H1 (cell line): ENCODE measurements around the gene VTN.

Experiments used
- EP300 ChIP-seq, 2 experiments: IDR thresholded peaks; 1 replicate in 1 of 2; 2 replicates in 1 of 2; pipeline ENCODE4 v1.6.1; 2011 to 2012; ENCODE audit warnings: low read depth in 2 of 2, low read length in 2 of 2, mild to moderate bottlenecking in 2 of 2, borderline replicate concordance in 1 of 2, inconsistent platforms in 1 of 2, moderate library complexity in 1 of 2
- EZH2 ChIP-seq: fragments of 200-600 bp; sonication (generic); IDR thresholded peaks from 2 replicates; pipeline ENCODE4 v1.7.1; 2012; ENCODE audit warnings: low read depth, mild to moderate bottlenecking, moderate library complexity, low read length, inconsistent platforms; ENCODE audit not compliant: severe bottlenecking
- GABPA ChIP-seq: IDR thresholded peaks from 2 replicates; pipeline ENCODE4 v1.6.1; 2011; ENCODE audit warnings: mild to moderate bottlenecking, low read length, moderate library complexity, borderline replicate concordance; ENCODE audit not compliant: insufficient read depth
- JUND ChIP-seq: IDR thresholded peaks from 2 replicates; pipeline ENCODE4 v1.6.1; 2011; ENCODE audit warnings: mild to moderate bottlenecking, improper control_type of control experiment, low read length
- POLR2A ChIP-seq, 2 experiments: IDR thresholded peaks; 1 replicate in 1 of 2; 2 replicates in 1 of 2; pipeline ENCODE4 v1.6.1; 2011; ENCODE audit warnings: low read depth in 2 of 2, low read length in 2 of 2, mild to moderate bottlenecking in 2 of 2; ENCODE audit errors: control extremely low read depth in 1 of 2
- RXRA ChIP-seq: IDR thresholded peaks from 2 replicates; pipeline ENCODE4 v1.6.1; 2011; ENCODE audit warnings: low read depth, mild to moderate bottlenecking, low read length, moderate library complexity; ENCODE audit not compliant: insufficient read depth
- SIN3A ChIP-seq, 2 experiments: IDR thresholded peaks in 1 of 2; conservative IDR thresholded peaks in 1 of 2; 2 replicates each; pipeline ENCODE4 v1.6.1; 2011 to 2012; ENCODE audit warnings: low read length in 2 of 2, improper control_type of control experiment in 1 of 2, low read depth in 1 of 2, mild to moderate bottlenecking in 1 of 2
- SP1 ChIP-seq: IDR thresholded peaks from 2 replicates; pipeline ENCODE4 v1.6.1; 2011; ENCODE audit warnings: low read depth, low read length
- SRF ChIP-seq: IDR thresholded peaks from 2 replicates; pipeline ENCODE4 v1.6.1; 2011; ENCODE audit warnings: mild to moderate bottlenecking, low read depth, low read length, moderate library complexity
- TBP ChIP-seq: IDR thresholded peaks from 2 replicates; pipeline ENCODE4 v1.6.1; 2011; ENCODE audit warnings: low read depth, low read length, improper control_type of control experiment
- TF ChIP-seq, protein P1 (sequence below): IDR thresholded peaks from 2 replicates; pipeline ENCODE4 v1.6.1; 2011; ENCODE audit warnings: low read length, improper control_type of control experiment
- TF ChIP-seq, protein P2 (sequence below), 3 experiments: IDR thresholded peaks; 1 replicate in 2 of 3; 2 replicates in 1 of 3; pipeline versions ENCODE4 v1.5.1 to v1.6.1; 2011; ENCODE audit warnings: low read length in 3 of 3, mild to moderate bottlenecking in 3 of 3, inconsistent platforms in 2 of 3, low read depth in 1 of 3, moderate library complexity in 1 of 3; ENCODE audit not compliant: insufficient read depth in 1 of 3; ENCODE audit errors: control extremely low read depth in 1 of 3

DNA sequence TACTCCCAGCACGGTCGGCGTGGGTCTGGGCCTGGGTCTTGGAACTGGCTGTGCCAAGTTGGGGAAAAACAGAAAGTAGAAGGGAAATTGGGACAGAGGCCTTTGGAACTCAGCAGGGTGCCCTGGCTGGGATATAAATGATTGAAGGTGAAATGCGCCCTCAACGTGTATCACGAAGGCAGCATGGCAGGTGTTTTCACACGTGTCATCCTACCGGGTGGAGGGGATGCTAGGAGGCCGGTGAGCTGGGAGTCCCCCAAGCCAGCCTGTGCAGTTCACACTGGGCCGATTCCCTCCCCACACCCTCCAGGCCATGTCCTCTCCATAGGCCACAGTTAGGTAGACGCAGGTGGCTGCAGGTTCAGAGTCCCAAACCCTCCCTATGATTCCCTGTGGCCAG is 28.6 kb downstream of the VTN start:
- TF ChIP-seq EZH2, result no peak
- no peak for TF ChIP-seq POLR2A (IDR thresholded peaks at IDR 0.05; ENCODE audit: control extremely low read depth in 1 of 2, low read depth in 2 of 2, low read length in 2 of 2)
- TF ChIP-seq, protein P1, sequence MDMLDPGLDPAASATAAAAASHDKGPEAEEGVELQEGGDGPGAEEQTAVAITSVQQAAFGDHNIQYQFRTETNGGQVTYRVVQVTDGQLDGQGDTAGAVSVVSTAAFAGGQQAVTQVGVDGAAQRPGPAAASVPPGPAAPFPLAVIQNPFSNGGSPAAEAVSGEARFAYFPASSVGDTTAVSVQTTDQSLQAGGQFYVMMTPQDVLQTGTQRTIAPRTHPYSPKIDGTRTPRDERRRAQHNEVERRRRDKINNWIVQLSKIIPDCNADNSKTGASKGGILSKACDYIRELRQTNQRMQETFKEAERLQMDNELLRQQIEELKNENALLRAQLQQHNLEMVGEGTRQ, result no peak
- no peak for TF ChIP-seq RXRA
- TF ChIP-seq, protein P2, sequence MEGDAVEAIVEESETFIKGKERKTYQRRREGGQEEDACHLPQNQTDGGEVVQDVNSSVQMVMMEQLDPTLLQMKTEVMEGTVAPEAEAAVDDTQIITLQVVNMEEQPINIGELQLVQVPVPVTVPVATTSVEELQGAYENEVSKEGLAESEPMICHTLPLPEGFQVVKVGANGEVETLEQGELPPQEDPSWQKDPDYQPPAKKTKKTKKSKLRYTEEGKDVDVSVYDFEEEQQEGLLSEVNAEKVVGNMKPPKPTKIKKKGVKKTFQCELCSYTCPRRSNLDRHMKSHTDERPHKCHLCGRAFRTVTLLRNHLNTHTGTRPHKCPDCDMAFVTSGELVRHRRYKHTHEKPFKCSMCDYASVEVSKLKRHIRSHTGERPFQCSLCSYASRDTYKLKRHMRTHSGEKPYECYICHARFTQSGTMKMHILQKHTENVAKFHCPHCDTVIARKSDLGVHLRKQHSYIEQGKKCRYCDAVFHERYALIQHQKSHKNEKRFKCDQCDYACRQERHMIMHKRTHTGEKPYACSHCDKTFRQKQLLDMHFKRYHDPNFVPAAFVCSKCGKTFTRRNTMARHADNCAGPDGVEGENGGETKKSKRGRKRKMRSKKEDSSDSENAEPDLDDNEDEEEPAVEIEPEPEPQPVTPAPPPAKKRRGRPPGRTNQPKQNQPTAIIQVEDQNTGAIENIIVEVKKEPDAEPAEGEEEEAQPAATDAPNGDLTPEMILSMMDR (IDR thresholded peaks at IDR 0.05; ENCODE audit: control extremely low read depth in 1 of 3, insufficient read depth in 1 of 3, low read depth in 1 of 3, low read length in 3 of 3), result no peak
- TF ChIP-seq EP300 (IDR thresholded peaks at IDR 0.05; ENCODE audit: borderline replicate concordance in 1 of 2, low read depth in 2 of 2, low read length in 2 of 2), result no peak
- no peak for TF ChIP-seq SRF
- TF ChIP-seq GABPA, result no peak
- no peak for TF ChIP-seq JUND
- TF ChIP-seq TBP, result no peak
- TF ChIP-seq SIN3A (conservative IDR thresholded peaks at IDR 0.05 in 1 of 2, IDR thresholded peaks at IDR 0.05 in 1 of 2; ENCODE audit: low read depth in 1 of 2, low read length in 2 of 2), result no peak
- no peak for TF ChIP-seq SP1
